NCI-H748 treated with DMSO at 0.1 percent for 48 hours (cell line): ENCODE data around the gene BEND7.

Experiments
- DNase-seq: peaks from one replicate; lab custom pipeline; 2025; lab: John Stamatoyannopoulos, UW

BEND7 gene

GRCh38 chr10:13520194-13520593 is 8.6 kb downstream of the BEND7 start:
- DNase-seq = no peak

GRCh38 chr10:13518076-13518692 is 10.6 kb downstream of the BEND7 start:
- DNase-seq = no peak

DNA sequence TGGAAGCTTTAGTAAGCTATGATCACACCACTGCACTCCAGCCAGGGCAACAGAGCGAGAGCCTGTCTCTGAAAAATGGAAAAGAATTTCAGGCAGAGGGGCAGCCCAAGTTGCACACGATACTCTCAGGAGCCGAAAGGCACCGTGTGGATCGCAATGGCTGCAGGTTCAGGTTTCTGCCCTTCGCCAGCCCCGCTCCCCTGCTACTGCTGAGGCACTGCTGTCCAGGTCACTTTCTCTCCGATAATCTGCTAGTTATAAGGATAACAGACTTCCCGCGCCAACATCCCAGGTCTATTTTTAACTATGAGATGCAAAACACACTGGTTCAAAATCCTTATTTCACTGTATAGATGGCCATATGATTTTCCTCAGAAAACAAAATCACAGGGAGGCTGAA is 11.1 kb downstream of the BEND7 start:
- no peak for DNase-seq

DNA sequence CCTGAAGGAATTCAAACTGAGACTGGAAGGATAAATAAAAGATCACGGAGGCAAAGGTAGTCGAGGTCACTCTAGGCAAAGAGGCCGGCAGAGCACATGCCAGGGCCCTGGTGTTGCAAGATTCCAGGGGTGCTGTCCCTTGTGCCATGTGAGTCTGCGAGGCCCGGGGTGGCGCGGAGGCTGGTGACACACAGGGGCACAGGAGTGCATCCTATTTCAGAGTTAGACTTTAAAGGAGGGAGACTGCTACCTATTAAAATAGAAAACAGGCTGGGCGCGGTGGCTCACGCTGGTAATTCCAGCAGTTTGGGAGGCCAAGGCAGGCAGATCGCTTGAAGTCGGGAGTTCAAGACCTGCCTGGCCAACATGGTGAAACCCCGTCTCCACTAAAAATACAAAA is 12.6 kb downstream of the BEND7 start:
- DNase-seq = no peak

GRCh38 chr10:13515467-13515866 is 13.3 kb downstream of the BEND7 start:
- no peak for DNase-seq

DNA sequence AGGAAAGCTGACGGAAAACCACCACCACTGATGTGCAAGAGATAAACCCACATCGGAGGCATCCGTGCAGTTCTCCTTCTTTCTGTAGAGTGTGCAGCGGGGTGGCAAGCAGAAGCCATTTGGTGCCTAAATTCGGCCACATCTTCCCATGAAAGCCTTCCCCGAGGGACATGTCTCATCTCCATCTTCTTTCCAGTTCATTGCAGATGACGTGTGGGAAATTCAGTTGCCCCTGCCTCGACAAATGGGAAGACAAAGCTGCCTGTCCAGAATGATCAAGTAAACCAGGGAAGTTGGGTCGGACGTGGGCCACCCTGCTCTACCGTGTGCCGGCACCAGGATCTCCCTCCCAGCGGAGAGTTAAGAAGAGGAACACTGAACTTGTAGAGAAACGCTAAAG is 14.5 kb downstream of the BEND7 start:
- no peak for DNase-seq

- DNase-seq = no peak
These were observed 16.2 kb downstream of the BEND7 start for GRCh38 chr10:13512564-13512963.

GRCh38 chr10:13511409-13511808 is 17.4 kb downstream of the BEND7 start:
- DNase-seq = no peak

DNA sequence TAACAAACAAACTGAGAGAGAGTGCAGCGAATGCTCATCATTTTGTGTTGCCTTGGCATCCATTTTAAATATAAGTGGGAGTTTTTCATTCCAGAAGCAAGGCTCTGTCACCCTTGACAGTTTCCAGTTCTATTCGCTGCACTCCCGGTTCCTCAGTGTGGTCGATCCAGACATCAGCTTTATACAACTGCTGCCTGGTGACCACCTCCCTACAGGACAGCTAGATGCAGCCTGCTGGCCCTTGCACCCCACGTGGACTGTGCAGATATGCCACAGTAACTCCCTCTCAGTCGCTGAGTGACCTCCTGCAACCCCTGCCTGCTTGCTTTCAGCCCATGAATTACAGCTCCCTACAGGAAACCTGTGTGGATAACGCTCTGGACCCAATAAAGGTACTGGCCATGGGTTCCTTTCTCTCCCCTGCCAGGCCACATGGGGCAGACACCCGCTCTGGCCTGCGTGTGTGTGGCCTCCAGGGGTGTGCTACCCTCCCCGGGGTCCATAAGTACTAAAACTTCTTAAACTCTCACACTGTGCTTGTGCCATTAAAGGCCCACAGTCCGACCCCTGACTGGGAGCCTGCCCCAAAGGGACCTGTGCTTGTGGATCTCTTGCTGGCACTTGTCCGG is 23.6 kb downstream of the BEND7 start:
- DNase-seq = no peak

- DNase-seq = no peak
These were observed 24.9 kb downstream of the BEND7 start for GRCh38 chr10:13503745-13504463.

GRCh38 chr10:13502380-13502779 is 26.4 kb downstream of the BEND7 start:
- no peak for DNase-seq

GRCh38 chr10:13500201-13500600 is 28.6 kb downstream of the BEND7 start:
- no peak for DNase-seq

GRCh38 chr10:13499150-13499549 is 29.7 kb downstream of the BEND7 start:
- DNase-seq = no peak

- DNase-seq = no peak
These were observed 31.9 kb downstream of the BEND7 start for GRCh38 chr10:13496931-13497330.

- no peak for DNase-seq
These were observed 32.6 kb downstream of the BEND7 start for GRCh38 chr10:13496164-13496563.

DNA sequence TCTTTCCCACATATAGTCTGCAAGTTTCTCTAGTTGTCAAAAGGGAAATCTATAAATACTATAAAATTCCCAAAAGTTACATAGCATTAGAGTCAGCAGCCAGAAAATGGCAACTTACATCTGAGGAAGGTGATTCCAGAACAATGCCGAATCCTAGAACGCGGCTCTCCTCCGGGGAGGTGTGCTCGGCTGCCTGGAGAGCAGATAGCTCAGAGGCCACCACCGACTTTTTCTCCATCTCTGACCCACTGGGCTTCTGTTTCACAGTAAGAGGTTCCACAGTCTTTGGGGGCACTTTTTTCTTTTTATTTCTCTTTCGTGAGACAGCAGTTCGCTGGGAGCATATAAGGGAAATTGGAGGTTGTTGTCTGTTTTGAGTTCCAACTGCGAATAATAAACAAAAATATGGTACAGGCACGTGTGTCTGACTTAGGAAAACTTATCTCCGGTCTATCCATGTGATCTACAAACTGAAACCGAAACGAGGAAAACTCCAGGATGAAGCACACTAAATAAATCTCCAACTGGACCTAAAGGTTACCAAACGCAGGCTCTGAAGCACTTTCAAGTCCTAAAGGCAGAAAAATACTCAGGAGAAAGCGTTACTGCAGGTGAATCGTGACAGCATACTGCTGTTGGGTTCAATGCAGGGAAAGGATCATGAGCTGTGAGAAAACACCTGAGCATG is 36.2 kb downstream of the BEND7 start:
- DNase-seq = no peak

DNA sequence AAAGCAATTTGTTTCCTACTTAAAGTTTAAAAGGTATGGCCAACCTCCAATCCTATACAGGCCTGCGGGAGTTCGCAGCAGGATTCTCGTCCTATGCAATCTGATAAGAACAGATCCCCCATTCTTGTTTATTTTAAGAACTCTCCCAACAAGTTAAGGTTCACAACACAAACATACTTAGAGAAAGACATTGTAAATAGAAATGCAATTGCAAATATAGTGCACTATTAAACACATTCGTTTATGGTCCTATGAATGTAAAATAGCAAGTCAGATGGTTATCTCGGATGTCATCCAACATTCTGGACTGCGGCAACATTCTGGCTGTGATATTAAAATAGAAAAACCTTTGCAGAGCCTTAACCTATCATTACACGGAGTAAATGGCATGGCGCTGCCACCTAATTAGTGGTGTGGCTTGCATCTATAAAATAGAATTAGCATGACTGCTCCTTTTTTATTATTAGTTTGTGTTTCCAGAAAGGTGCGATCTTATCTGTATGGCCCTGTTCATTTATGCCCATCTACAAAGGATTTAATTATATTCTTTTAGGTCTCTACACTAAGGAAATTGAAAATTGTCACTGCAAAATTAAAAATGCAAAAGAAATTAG is 37.0 kb downstream of the BEND7 start:
- no peak for DNase-seq

- DNase-seq = no peak
These were observed 38.3 kb downstream of the BEND7 start for GRCh38 chr10:13490503-13490902.

GRCh38 chr10:13489035-13489599 is 39.7 kb downstream of the BEND7 start:
- DNase-seq = no peak

DNA sequence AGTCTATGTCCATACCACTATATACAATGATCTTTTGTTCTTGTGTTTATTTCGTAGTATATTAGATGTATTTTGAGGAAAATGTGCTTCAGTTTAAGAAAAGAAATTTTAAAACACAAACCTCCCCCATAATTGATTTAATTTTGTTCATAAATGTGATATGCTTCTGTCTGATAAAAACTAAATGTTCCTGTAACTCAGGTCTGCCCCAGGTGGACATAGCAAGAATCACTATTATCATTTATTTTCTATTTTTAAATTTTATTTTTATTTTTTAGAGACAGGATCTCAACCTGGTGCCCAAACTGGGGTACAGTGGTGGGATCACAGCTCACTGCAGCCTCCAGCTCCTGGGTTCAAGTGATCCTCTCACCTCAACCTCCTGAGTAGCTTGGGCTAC is 43.2 kb downstream of the BEND7 start:
- no peak for DNase-seq

DNA sequence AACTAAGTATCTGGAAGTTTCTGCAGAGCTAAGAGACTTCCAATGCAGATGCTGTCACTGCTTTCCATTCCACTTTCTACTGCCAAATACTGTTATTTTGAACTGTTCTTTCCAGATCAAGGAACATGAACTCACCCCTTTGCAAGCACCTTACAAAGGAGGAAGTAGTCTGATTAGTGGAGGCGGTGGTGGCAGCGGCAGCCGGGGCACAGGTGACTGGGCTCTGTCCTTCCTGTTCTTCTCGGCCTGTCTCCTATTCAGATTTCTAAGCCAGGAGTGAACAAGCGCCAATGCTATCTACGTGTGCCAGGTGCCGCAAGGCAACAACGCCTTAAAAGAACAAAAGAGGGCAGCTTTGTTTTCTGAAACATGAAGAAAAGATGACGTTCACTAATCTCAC is 44.9 kb downstream of the BEND7 start:
- no peak for DNase-seq

DNA sequence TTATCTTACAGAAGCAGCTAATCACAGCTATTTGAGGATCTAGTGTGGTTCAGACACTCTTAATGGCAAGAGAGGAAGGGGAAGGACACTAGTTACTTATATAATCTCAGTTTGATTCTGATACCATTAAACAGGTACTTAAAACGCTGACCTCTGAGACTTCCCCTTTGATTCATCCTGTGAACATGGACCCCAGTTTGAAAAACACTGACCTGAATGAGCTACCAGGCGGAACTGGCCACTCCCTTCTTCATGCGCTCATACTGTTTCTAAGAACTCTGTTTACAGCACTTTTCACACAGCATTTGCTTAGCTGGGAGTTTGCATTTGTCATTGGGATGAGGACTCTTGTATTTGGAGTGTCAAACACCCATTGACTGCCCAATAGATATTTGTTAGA is 45.7 kb downstream of the BEND7 start:
- no peak for DNase-seq
